Skeletal muscle satellite cell (primary cell): Measurements from ENCODE around the gene CLEC16A.

Source experiments
- H3K27me3 ChIP-seq: 2 replicates; pipeline ENCODE4 v1.7.0; 2013; ENCODE audit warnings: low read length; ENCODE audit not compliant: control insufficient read depth, insufficient read depth
- H3K36me3 ChIP-seq: 2 replicates; pipeline ENCODE4 v1.7.0; 2013; ENCODE audit warnings: mild to moderate bottlenecking, control low read depth, low read length; ENCODE audit not compliant: insufficient read depth
- H3K4me1 ChIP-seq: 2 replicates; pipeline ENCODE4 v1.7.0; 2013; ENCODE audit warnings: low read length; ENCODE audit not compliant: control insufficient read depth, insufficient read depth
- H3K4me2 ChIP-seq: 2 replicates; pipeline ENCODE4 v1.7.0; 2013; ENCODE audit warnings: mild to moderate bottlenecking, low read length
- H3K4me3 ChIP-seq: 2 replicates; pipeline ENCODE4 v1.7.0; 2013; ENCODE audit warnings: low read length
- H3K9ac ChIP-seq: 2 replicates; pipeline ENCODE4 v1.7.0; 2013; ENCODE audit warnings: mild to moderate bottlenecking, low read depth, low read length, moderate library complexity
- H3K9me3 ChIP-seq: replicated peaks from 2 replicates; pipeline ENCODE4 v1.7.0; 2013; ENCODE audit warnings: mild to moderate bottlenecking, control low read depth, low read length

The CLEC16A gene

GRCh38 chr16:11128211-11129141 is 184.1 kb downstream of the CLEC16A start:
- Histone ChIP-seq H3K9ac (no peak overlapping the region), H3K4me3 (no peak overlapping the region), H3K9me3 (no peaks in the 10 kb centered on the region), H3K36me3 (peaks cover 28% of the 10 kb centered on the region), H3K4me1 (peaks cover 31% of the 10 kb centered on the region), H3K4me2 (no peak overlapping the region), H3K27me3 (no peaks in the 10 kb centered on the region)

GRCh38 chr16:11129378-11129781 is 185.0 kb downstream of the CLEC16A start:
- Histone ChIP-seq H3K4me3 (no peak overlapping the region), H3K27me3 (no peaks in the 10 kb centered on the region), H3K9me3 (no peaks in the 10 kb centered on the region), H3K4me2 (no peak overlapping the region), H3K36me3 (peaks cover 19% of the 10 kb centered on the region), H3K4me1 (peaks cover 40% of the 10 kb centered on the region), H3K9ac (no peak overlapping the region)

GRCh38 chr16:11130978-11131665 is 186.8 kb downstream of the CLEC16A start:
- H3K27me3 ChIP-seq = no peaks in the 10 kb centered on the region
- no peak overlapping the region for H3K4me3 ChIP-seq
- H3K4me1 ChIP-seq = peaks cover 57% of the 10 kb centered on the region
- peaks cover 6% of the 10 kb centered on the region for H3K36me3 ChIP-seq
- H3K9ac ChIP-seq = no peak overlapping the region
- H3K4me2 ChIP-seq = no peak overlapping the region
- H3K9me3 ChIP-seq = no peaks in the 10 kb centered on the region

GRCh38 chr16:11131706-11132105 is 187.3 kb downstream of the CLEC16A start:
- Histone ChIP-seq H3K4me2 (no peak overlapping the region), H3K27me3 (no peaks in the 10 kb centered on the region), H3K4me3 (no peak overlapping the region), H3K9ac (no peak overlapping the region), H3K36me3 (peaks cover under 1% of the 10 kb centered on the region), H3K4me1 (peaks cover 63% of the 10 kb centered on the region), H3K9me3 (no peaks in the 10 kb centered on the region)

- Histone ChIP-seq H3K4me3 (no peak overlapping the region), H3K27me3 (no peaks in the 10 kb centered on the region), H3K4me2 (peak overlapping the region; percentile 63), H3K36me3 (no peaks in the 10 kb centered on the region), H3K4me1 (peaks cover 69% of the 10 kb centered on the region), H3K9ac (peak overlapping the region; percentile 32), H3K9me3 (no peaks in the 10 kb centered on the region)
Measured at GRCh38 chr16:11133344-11133943, 189.1 kb downstream of the CLEC16A start.

- no peak overlapping the region for H3K9ac ChIP-seq
- H3K4me1 ChIP-seq = peaks cover 72% of the 10 kb centered on the region
- no peaks in the 10 kb centered on the region for H3K27me3 ChIP-seq
- no peaks in the 10 kb centered on the region for H3K36me3 ChIP-seq
- H3K9me3 ChIP-seq = no peaks in the 10 kb centered on the region
- no peak overlapping the region for H3K4me3 ChIP-seq
- no peak overlapping the region for H3K4me2 ChIP-seq
Measured at GRCh38 chr16:11134722-11135463, 190.5 kb downstream of the CLEC16A start.

- H3K9me3 ChIP-seq = no peaks in the 10 kb centered on the region
- no peak overlapping the region for H3K4me3 ChIP-seq
- no peaks in the 10 kb centered on the region for H3K27me3 ChIP-seq
- no peak overlapping the region for H3K4me2 ChIP-seq
- peaks cover 75% of the 10 kb centered on the region for H3K4me1 ChIP-seq
- no peaks in the 10 kb centered on the region for H3K36me3 ChIP-seq
- no peak overlapping the region for H3K9ac ChIP-seq
Measured at GRCh38 chr16:11135464-11135973, 191.2 kb downstream of the CLEC16A start.

- Histone ChIP-seq H3K27me3 (no peaks in the 10 kb centered on the region), H3K36me3 (no peaks in the 10 kb centered on the region), H3K4me1 (peaks cover 72% of the 10 kb centered on the region), H3K9ac (no peak overlapping the region), H3K4me2 (peak overlapping the region; percentile 21), H3K9me3 (no peaks in the 10 kb centered on the region), H3K4me3 (no peak overlapping the region)
Measured at GRCh38 chr16:11136600-11136999, 192.2 kb downstream of the CLEC16A start.

GRCh38 chr16:11138022-11138768 is 193.8 kb downstream of the CLEC16A start:
- Histone ChIP-seq H3K4me3 (no peak overlapping the region), H3K4me2 (no peak overlapping the region), H3K9ac (no peak overlapping the region), H3K27me3 (no peaks in the 10 kb centered on the region), H3K36me3 (no peaks in the 10 kb centered on the region), H3K4me1 (peaks cover 61% of the 10 kb centered on the region), H3K9me3 (no peaks in the 10 kb centered on the region)

GRCh38 chr16:11138769-11139325 is 194.5 kb downstream of the CLEC16A start:
- Histone ChIP-seq H3K27me3 (no peaks in the 10 kb centered on the region), H3K9ac (no peak overlapping the region), H3K4me1 (peaks cover 57% of the 10 kb centered on the region), H3K4me2 (peak overlapping the region; percentile 15), H3K4me3 (no peak overlapping the region), H3K9me3 (no peaks in the 10 kb centered on the region), H3K36me3 (no peaks in the 10 kb centered on the region)
